Measurements from ENCODE around the gene PTBP1.
"Not testable (repeated sequence)": the region's sequence is repeated elsewhere in the genome, so short reads cannot be mapped to it uniquely, and the experiment has no call there.

The PTBP1 gene

GRCh38 chr19:815775-816499, 18.7 kb downstream of the PTBP1 start:
- DNase-seq (ENCODE audit: low read depth): no peak
- TF ChIP-seq CTCF (conservative IDR thresholded peaks at IDR 0.05; ENCODE audit: low read length): no peak

GRCh38 chr19:816500-816857, 19.2 kb downstream of the PTBP1 start:
- no peak for TF ChIP-seq CTCF (conservative IDR thresholded peaks at IDR 0.05; ENCODE audit: low read length)

More at GRCh38 chr19:815775-816499, 18.7 kb downstream of the PTBP1 start:
- H3K4me3 ChIP-seq (ENCODE audit: low read length): no peak overlapping the region

GRCh38 chr19:820212-820611, 23.0 kb downstream of the PTBP1 start:
- H3K4me3 ChIP-seq (ENCODE audit: low read length); DNase-seq (ENCODE audit: low read depth): not testable (repeated sequence)

More at GRCh38 chr19:816500-816857, 19.2 kb downstream of the PTBP1 start:
- no peak for DNase-seq (ENCODE audit: low read depth)
- H3K4me3 ChIP-seq (ENCODE audit: low read length): no peak overlapping the region

GRCh38 chr19:821231-821824, 24.1 kb downstream of the PTBP1 start:
- no peak for DNase-seq (ENCODE audit: low read depth)
- TF ChIP-seq CTCF (conservative IDR thresholded peaks at IDR 0.05; ENCODE audit: low read length): no peak
- peak overlapping the region; percentile 41 for H3K4me3 ChIP-seq (ENCODE audit: low read length)

- no peak for DNase-seq (ENCODE audit: low read depth)
- TF ChIP-seq CTCF (conservative IDR thresholded peaks at IDR 0.05; ENCODE audit: low read length): no peak
- peak within 1 kb of the TSS; percentile 41 for H3K4me3 ChIP-seq (ENCODE audit: low read length)
Measured at GRCh38 chr19:821825-822503, 24.7 kb downstream of the PTBP1 start, which contains the start of gene PLPPR3. TSS of gene PLPPR3 (minus strand) at chr19:821955. CDS start at chr19:821559, 396 bp downstream.

- no peak for TF ChIP-seq CTCF (conservative IDR thresholded peaks at IDR 0.05; ENCODE audit: low read length)
- no peak overlapping the region for H3K4me3 ChIP-seq (ENCODE audit: low read length)
- DNase-seq (ENCODE audit: low read depth): no peak
Measured at GRCh38 chr19:823565-824121, 26.4 kb downstream of the PTBP1 start.

GRCh38 chr19:824885-825284, 27.6 kb downstream of the PTBP1 start:
- H3K4me3 ChIP-seq (ENCODE audit: low read length): no peak overlapping the region
- no peak for DNase-seq (ENCODE audit: low read depth)

More at GRCh38 chr19:824885-825284, 27.6 kb downstream of the PTBP1 start:
- no peak for TF ChIP-seq CTCF (conservative IDR thresholded peaks at IDR 0.05; ENCODE audit: low read length)
